Cardiac muscle cell (in vitro differentiated cells and primary cell): Measurements from ENCODE around the gene ACSBG1. TPM values are rescaled to one million over a fixed set of nuclear protein-coding genes. Genes with fewer than 3 reads are reported as not detected.

Source experiments
- DNase-seq, 2 donors: peaks; one replicate each; pipeline versions ENCODE4 v3.0.0 to v3.0.0-alpha.2; 2010 to 2017; ENCODE audit warnings: low read depth in 1 of 2, low spot score in 1 of 2
- H3K27ac ChIP-seq: fragments of 200-600 bp; sonication (generic); 2 replicates; pipeline ENCODE4 v1.5.1; 2016
- H3K27me3 ChIP-seq: fragments of 200-600 bp; sonication (generic); 2 replicates; pipeline ENCODE4 v1.6.0; 2016; ENCODE audit warnings: control low read depth
- H3K36me3 ChIP-seq: fragments of 200-600 bp; sonication (generic); 2 replicates; pipeline ENCODE4 v1.5.1; 2016; ENCODE audit warnings: control low read depth
- H3K4me1 ChIP-seq: fragments of 200-600 bp; sonication (generic); 2 replicates; pipeline ENCODE4 v1.8.1; 2017; ENCODE audit warnings: low read depth, mild to moderate bottlenecking, mixed run types
- H3K4me3 ChIP-seq: fragments of 200-600 bp; sonication (generic); 2 replicates; pipeline ENCODE4 v1.5.1; 2016; ENCODE audit warnings: mild to moderate bottlenecking
- H3K9me3 ChIP-seq: fragments of 200-600 bp; sonication (generic); 2 replicates; pipeline ENCODE4 v1.5.1; 2017; ENCODE audit warnings: low read depth, mild to moderate bottlenecking, control low read depth
- CTCF ChIP-seq: IDR thresholded peaks from 2 replicates; pipeline ENCODE4 v1.5.1; 2012; ENCODE audit warnings: low read depth, mild to moderate bottlenecking, low read length
- polyA plus RNA-seq: library from polyadenylated mRNA; unstranded; fragments of >200 nt; fragmentation: Nextera tagmentation; extraction: Ambion mirVana; gene quantifications from 2 replicates; pipeline ENCODE4 v1.2.1, GENCODE V29; 2016
- total RNA-seq: library from RNA; depleted of rRNA; stranded (reverse); fragments of >200 nt; gene quantifications from 2 replicates; pipeline ENCODE4 v1.2.3, GENCODE V29; 2016

The ACSBG1 gene
- total and polyA plus RNA-seq, 2 experiments from 2014 or later: 0.13 to 0.24 TPM

GRCh38 chr15:78140292-78140691, 94.1 kb downstream of the ACSBG1 start:
- no peak for TF ChIP-seq CTCF
- Histone ChIP-seq H3K36me3 (no peaks in the 10 kb centered on the region), H3K27me3 (no peaks in the 10 kb centered on the region), H3K27ac (no peak overlapping the region), H3K4me3 (no peak overlapping the region), H3K4me1 (no peaks in the 10 kb centered on the region), H3K9me3 (no peaks in the 10 kb centered on the region)
- no peak for DNase-seq

GRCh38 chr15:78139578-78139977, 94.8 kb downstream of the ACSBG1 start:
- H3K9me3 ChIP-seq: no peaks in the 10 kb centered on the region
- H3K27ac ChIP-seq: no peak overlapping the region
- no peaks in the 10 kb centered on the region for H3K36me3 ChIP-seq
- H3K27me3 ChIP-seq: no peaks in the 10 kb centered on the region
- no peak for DNase-seq
- H3K4me1 ChIP-seq: no peaks in the 10 kb centered on the region
- TF ChIP-seq CTCF: no peak
- no peak overlapping the region for H3K4me3 ChIP-seq

- DNase-seq: peak in 1 of 2 donors; percentile 42
- Histone ChIP-seq H3K4me1 (no peaks in the 10 kb centered on the region), H3K27me3 (no peaks in the 10 kb centered on the region), H3K36me3 (no peaks in the 10 kb centered on the region), H3K4me3 (no peak overlapping the region), H3K9me3 (no peaks in the 10 kb centered on the region), H3K27ac (no peak overlapping the region)
- TF ChIP-seq CTCF: no peak
Observed at GRCh38 chr15:78133801-78134200, 100.6 kb downstream of the ACSBG1 start.

GRCh38 chr15:78131295-78132061, 102.9 kb downstream of the ACSBG1 start, which contains the start of gene CIB2:
Gene CIB2, minus strand, starts transcription at chr15:78131445. Its CDS starts 230 bp downstream, at chr15:78131215.
- H3K27me3 ChIP-seq: no peaks in the 10 kb centered on the region
- peak within 1 kb of the TSS; percentile 53 for H3K4me3 ChIP-seq
- no peaks in the 10 kb centered on the region for H3K9me3 ChIP-seq
- DNase-seq: peak; percentile 76 to 90
- peak within 1 kb of the TSS; percentile 70 for H3K27ac ChIP-seq
- H3K36me3 ChIP-seq: no peaks in the 10 kb centered on the region
- peak; percentile 51 for TF ChIP-seq CTCF
- H3K4me1 ChIP-seq: no peaks in the 10 kb centered on the region

- peak overlapping the region; percentile 32 for H3K27ac ChIP-seq
- peak overlapping the region; percentile 53 for H3K4me3 ChIP-seq
- no peak for DNase-seq
Observed at GRCh38 chr15:78130466-78131294, 103.7 kb downstream of the ACSBG1 start.

More at GRCh38 chr15:78130466-78131294, 103.7 kb downstream of the ACSBG1 start:
- Histone ChIP-seq H3K4me1 (no peaks in the 10 kb centered on the region), H3K27me3 (no peaks in the 10 kb centered on the region), H3K36me3 (no peaks in the 10 kb centered on the region), H3K9me3 (no peaks in the 10 kb centered on the region)
- no peak for TF ChIP-seq CTCF
